ENCODE results near the gene TAS1R1.

The TAS1R1 gene

GRCh38 chr1:6554907-6555778 lies at the start of gene TAS1R1:
TAS1R1 (plus strand) TSS chr1:6555307; CDS start chr1:6555374, 67 bp downstream.
- no peak for DNase-seq

- DNase-seq = no peak
Observed at GRCh38 chr1:6505367-6506209, 49.5 kb upstream of the TAS1R1 start.

- DNase-seq = no peak
Observed at GRCh38 chr1:6506210-6507036, 48.7 kb upstream of the TAS1R1 start.

- DNase-seq = no peak
Observed at GRCh38 chr1:6507037-6507428, 48.1 kb upstream of the TAS1R1 start.

GRCh38 chr1:6507461-6507911 lies 47.6 kb upstream of the TAS1R1 start:
- DNase-seq = no peak

- no peak for DNase-seq
Observed at GRCh38 chr1:6508154-6508815, 46.8 kb upstream of the TAS1R1 start.

GRCh38 chr1:6508816-6509189 lies 46.3 kb upstream of the TAS1R1 start:
- no peak for DNase-seq

- DNase-seq = no peak
Observed at GRCh38 chr1:6509220-6509918, 45.7 kb upstream of the TAS1R1 start.

GRCh38 chr1:6509919-6510291 lies 45.2 kb upstream of the TAS1R1 start:
- DNase-seq = no peak

- DNase-seq = no peak
Observed at GRCh38 chr1:6510493-6510892, 44.6 kb upstream of the TAS1R1 start.

- no peak for DNase-seq
Observed at GRCh38 chr1:6511056-6511455, 44.1 kb upstream of the TAS1R1 start.

GRCh38 chr1:6511561-6512244 lies 43.4 kb upstream of the TAS1R1 start:
- DNase-seq = no peak

GRCh38 chr1:6512245-6512907 lies 42.7 kb upstream of the TAS1R1 start:
- no peak for DNase-seq

GRCh38 chr1:6512908-6513280 lies 42.2 kb upstream of the TAS1R1 start:
- DNase-seq = no peak

GRCh38 chr1:6513320-6513801 lies 41.7 kb upstream of the TAS1R1 start:
- DNase-seq = no peak

- no peak for DNase-seq
Observed at GRCh38 chr1:6515771-6516170, 39.3 kb upstream of the TAS1R1 start.

- no peak for DNase-seq
Observed at GRCh38 chr1:6517435-6517851, 37.7 kb upstream of the TAS1R1 start.

GRCh38 chr1:6519491-6519934 lies 35.6 kb upstream of the TAS1R1 start:
- no peak for DNase-seq

GRCh38 chr1:6519935-6520671 lies 35.0 kb upstream of the TAS1R1 start:
- DNase-seq = no peak

GRCh38 chr1:6521536-6521935 lies 33.6 kb upstream of the TAS1R1 start:
- no peak for DNase-seq
